ENCODE results near the gene HAPLN2.

DNA sequence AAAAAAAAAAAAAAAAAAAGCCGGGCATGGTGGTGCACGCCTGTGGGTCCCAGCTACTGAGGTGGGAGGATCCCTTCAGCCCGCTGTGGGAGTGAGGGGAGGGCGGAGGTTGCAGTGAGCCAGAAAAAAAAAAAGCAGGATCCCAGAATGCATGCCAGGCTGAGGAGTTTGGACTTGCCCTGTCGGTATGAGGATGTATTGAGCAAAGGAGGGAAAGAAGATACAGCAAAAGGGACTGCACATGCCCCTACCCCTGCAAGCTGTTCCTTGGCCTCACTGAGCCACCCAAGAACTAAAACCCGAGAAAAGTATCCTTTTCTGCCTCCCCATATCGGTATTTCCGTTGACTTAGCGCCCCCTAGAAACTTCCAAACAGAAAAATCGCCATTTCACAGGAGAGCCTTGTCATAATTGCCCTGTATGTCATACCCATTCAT is 16.6 kb upstream of the HAPLN2 start:
- TF ChIP-seq, protein P1, sequence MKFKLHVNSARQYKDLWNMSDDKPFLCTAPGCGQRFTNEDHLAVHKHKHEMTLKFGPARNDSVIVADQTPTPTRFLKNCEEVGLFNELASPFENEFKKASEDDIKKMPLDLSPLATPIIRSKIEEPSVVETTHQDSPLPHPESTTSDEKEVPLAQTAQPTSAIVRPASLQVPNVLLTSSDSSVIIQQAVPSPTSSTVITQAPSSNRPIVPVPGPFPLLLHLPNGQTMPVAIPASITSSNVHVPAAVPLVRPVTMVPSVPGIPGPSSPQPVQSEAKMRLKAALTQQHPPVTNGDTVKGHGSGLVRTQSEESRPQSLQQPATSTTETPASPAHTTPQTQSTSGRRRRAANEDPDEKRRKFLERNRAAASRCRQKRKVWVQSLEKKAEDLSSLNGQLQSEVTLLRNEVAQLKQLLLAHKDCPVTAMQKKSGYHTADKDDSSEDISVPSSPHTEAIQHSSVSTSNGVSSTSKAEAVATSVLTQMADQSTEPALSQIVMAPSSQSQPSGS (CRISPR knock-in tag; IDR thresholded peaks at IDR 0.05; ENCODE audit: borderline replicate concordance, low read depth), result no peak
- TF ChIP-seq CREB1 (CRISPR knock-in tag; IDR thresholded peaks at IDR 0.05), result no peak
- TF ChIP-seq, protein P2, sequence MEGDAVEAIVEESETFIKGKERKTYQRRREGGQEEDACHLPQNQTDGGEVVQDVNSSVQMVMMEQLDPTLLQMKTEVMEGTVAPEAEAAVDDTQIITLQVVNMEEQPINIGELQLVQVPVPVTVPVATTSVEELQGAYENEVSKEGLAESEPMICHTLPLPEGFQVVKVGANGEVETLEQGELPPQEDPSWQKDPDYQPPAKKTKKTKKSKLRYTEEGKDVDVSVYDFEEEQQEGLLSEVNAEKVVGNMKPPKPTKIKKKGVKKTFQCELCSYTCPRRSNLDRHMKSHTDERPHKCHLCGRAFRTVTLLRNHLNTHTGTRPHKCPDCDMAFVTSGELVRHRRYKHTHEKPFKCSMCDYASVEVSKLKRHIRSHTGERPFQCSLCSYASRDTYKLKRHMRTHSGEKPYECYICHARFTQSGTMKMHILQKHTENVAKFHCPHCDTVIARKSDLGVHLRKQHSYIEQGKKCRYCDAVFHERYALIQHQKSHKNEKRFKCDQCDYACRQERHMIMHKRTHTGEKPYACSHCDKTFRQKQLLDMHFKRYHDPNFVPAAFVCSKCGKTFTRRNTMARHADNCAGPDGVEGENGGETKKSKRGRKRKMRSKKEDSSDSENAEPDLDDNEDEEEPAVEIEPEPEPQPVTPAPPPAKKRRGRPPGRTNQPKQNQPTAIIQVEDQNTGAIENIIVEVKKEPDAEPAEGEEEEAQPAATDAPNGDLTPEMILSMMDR (IDR thresholded peaks at IDR 0.05), result no peak
- no peak for TF ChIP-seq ESRRA (CRISPR knock-in tag; IDR thresholded peaks at IDR 0.05; ENCODE audit: borderline replicate concordance)
- no peak for TF ChIP-seq ZNF138 (CRISPR knock-in tag; conservative IDR thresholded peaks at IDR 0.05)
- no peak for TF ChIP-seq FOXP1 (CRISPR knock-in tag; IDR thresholded peaks at IDR 0.05; ENCODE audit: borderline replicate concordance)
